Forelimb muscle (tissue), 1 donor: ENCODE results near the gene AATF. TPM values are rescaled to one million over a fixed set of nuclear protein-coding genes. Genes with fewer than 3 reads are reported as not detected.
"Not testable (repeated sequence)": the region's sequence is repeated elsewhere in the genome, so short reads cannot be mapped to it uniquely, and the experiment has no call there.

Experiments
- DNase-seq: peaks from one replicate; pipeline ENCODE4 v3.0.0-alpha.2; 2013; ENCODE audit warnings: low read depth
- polyA plus RNA-seq: library from polyadenylated mRNA; unstranded; fragments of 120-200 nt; gene quantifications from one replicate; pipeline ENCODE4 v1.2.1, GENCODE V29; 2013; ENCODE audit not compliant: insufficient read length

AATF gene
- polyA plus RNA-seq, 1 donor = 22.4 TPM

DNA sequence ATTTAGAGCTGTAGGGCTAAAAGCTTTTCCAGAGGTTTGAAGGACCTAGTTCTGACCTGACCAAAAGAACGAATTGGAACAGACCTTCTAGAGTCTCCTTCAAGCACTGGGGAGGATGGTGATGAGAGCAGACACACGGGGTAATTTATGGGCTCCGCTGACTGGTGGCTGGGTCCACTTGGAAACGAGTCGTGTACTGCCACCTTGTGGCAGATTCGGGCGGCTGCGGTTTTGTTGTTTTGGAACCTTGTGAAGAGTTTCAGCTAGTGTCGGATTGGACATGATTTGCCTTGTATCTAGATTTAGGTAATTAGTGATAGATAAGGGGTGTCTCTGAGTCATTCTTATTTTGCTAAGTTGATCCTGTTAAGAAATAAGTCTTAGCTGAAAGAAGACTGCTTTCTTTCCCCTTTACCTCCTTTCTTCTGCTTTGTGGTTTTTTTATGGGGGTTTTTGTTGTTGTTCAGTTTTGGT is 98.9 kb downstream of the AATF start:
- DNase-seq = peak; percentile 65

DNA sequence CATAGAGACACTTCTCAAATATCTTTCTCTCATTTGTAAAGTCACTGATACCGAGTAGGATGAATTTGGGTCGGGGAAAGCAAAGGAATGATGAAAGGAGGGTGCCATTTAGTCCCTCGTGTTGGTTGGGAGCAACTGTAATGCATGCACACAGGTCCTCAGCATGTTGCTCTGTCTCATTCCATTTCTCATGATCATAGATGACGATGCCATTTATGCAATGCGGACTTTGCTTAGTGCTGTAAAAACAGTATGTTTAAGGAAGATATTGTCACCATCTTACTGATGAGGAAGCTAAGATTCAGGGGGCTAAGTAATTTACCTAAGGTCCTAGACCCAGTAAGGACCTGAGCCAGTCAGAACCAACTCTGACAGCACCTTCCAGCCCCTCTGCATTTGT is 100.1 kb downstream of the AATF start:
- DNase-seq = no peak

DNA sequence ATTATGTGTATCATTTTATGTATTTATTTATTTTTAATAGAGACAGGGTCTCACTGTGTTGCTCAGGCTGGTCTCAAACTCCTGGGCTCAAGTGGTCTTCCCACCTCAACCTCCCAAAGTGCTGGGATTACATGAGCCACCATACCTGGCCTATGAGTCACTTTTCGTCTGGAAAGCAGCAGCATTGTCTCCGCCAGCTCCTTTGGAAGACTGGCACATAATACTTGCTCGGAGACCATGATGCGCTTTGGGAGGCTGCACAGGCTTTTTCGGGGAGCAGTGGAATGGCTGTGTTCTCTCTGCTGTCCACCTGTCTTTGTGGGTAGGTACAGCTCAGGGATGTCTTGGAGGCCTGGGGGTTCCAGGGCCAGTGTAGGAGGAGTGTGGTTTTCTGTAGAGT is 102.2 kb downstream of the AATF start:
- no peak for DNase-seq

DNA sequence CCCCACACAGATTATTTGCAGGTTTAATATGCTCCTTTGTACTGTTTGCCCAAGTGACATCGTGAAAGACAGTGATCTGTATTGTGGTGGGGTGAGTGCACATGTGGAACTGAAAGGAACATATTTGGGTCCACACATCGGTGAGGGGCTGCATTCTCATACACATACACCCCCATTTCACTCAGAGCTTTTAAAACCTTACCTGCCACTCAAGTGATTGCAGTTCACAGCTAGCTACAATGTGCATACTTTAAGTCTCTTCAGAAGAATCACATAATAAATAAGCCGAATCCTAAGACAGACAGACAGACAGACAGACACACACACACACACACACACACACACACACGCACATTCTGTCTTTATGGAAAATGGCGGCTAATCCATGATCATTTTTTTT is 102.6 kb downstream of the AATF start:
- no peak for DNase-seq

DNA sequence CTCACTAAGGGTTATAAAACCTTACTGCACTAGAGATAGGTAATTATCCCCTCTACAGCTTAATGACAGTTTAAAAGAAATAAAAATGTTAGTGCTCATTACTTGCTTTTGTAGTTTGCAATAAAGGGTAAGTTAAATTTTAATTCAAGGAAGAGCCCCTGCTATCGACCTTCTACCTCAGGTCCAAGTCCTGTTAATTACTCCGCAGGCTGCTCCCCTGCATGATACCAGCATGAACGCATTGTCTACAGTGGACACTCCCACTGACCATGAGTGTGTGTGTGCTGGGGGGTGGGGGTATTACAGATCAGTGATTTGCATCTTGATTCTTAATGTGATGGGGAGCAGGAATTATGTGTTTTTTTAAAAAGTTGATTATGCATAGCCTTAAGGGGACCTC is 103.1 kb downstream of the AATF start:
- DNase-seq = no peak

DNA sequence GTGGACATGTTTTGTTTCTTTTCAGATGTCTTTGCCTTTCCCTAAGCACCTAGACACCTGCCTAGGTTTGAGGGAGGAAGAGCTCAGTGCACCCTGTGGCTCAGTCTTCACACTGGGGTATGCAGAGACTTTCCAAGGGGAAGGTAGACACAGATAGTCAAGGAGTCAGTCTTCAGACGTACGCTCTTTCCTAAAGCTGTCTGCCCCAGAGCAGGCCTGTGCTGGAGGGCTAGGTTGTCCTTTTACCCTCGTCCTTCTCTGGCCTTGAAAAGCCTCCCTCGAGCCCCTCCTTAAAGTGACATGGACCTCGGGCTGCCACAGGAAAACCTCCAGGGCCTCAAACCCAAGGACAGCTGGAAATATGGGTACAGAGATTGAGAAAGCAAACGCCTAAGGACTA is 103.7 kb downstream of the AATF start:
- no peak for DNase-seq

DNA sequence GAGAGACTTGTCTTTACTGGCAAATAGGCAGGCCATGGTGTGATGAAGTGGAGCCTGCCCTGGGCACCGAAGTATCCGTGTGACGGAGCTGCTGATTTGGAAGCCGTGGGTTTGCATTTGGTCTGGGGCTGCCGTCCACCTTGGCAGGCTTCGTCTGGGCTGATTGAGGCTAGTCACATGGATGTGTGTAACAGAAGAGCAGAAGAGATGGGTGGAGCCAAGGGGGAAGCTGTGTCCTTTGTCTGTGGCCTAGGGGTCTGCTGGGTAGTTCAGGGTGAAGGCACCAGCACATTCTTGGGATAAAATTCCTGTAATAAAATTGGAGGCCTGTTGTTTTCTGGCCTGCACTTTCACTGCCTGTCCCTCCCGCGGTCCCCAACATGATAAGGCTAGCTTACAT is 106.1 kb downstream of the AATF start:
- no peak for DNase-seq

DNA sequence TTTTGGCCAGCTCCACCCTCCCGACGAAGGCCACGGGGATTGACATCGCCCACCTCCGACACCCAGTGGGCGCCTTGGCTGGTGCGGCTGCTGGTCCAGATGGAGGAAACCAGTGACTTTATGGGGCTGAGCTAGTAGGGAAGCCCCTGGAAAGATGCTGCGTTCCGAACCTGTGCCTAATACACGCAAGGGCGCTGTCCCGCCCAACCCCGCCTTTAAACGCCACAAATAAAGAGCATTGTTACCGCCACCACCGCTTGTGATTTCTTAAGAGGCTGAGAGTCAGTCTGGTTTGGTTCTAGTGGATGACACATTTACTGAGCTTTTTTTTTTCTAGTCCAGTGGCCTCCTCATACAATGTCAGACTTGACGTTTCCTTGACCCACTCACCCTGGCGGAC is 107.9 kb downstream of the AATF start:
- DNase-seq = no peak

DNA sequence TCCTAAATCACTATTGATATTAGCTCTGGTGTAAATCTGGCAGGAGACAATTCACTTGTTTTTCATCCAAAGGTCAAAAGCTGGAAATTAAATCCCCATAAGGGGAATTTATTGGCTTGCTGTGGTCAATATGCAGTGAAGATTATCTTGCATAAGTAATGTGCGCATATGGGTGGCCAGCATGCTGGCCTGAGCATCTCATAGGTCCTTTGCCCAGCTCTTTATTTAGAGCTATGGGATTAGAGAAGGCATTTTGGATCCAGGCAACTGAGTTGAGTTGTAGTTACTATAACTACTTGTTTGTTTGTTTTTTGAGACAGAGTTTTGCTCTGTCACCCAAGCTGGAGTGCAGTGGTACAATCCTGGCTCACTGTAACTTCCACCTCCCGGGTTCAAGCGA is 110.7 kb downstream of the AATF start:
- DNase-seq = no peak

DNA sequence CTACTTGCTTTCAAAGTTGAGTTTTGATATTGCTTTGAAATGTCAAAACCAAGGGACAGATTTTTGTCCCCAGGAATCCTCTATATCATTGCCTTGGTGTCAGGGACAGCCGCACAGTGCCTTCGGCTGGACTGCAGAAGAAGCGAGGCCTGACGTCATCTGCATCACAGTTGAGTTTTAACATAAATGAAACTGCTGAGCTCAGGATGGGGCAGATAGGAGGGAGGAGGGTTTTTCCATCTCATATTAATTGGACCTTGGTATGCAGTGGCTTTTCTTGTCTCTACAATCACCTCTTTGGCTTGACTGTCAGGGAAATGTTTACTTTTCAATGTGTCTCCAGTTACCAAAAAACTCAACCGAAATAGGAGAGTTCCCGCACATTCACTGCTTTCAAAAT is 111.3 kb downstream of the AATF start:
- DNase-seq = no peak

DNA sequence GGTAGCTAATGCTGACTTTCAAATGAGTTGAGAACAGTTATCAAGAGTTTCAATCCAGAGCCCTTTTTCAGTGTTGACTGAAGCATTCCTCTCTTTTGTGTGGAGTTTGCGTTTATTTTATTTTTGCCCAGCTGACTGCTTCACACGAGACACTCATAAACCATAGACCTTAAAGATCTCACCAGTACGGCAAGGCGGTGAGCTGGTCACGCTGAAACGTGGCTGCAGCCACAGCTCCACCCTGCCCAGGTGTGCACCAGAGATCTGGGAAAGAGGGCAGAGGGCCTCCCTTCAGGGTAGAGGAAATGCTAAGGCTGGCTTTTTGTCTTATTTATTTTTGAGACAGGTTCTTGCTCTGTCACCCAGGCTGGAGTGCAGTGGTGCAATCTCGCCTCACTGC is 112.2 kb downstream of the AATF start:
- DNase-seq = no peak

DNA sequence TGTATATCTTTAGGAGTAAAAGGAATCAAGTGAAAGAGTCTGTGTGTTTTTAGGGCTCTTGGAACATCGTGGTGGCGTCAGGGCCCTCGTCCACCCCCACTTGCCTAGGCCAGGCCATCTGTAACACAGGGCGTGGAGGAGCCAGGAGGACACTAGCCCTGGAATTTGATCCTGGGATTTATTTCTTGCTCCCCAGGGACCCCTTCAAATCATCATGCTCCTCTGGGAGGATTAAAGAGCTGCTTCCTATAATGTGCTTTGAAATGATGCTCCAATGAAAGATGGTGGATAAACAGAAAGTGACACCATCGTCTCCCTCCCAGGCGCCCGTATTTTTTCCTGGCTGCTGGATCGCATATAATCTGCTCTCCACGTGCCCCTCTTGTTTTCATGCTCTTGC is 113.3 kb downstream of the AATF start:
- no peak for DNase-seq

DNA sequence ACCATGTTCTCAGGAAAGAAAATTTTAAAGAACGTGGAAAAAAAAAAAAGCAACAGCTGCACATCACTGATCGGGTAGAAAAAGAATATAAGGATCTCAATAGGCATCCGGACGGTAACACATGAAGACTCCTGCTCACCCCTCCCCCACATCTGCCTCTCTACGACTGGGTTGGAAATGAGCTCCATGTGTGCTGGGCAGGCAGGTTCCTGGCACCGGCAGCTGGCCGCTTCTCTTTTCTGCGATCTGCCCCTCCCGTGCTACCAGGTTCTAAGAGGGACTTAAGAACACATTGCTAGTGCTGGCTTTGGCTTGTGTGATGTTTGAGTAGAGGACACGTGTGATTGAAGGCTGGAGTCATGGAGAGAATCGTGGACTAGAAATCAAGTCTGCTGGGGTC is 115.5 kb downstream of the AATF start:
- no peak for DNase-seq

DNA sequence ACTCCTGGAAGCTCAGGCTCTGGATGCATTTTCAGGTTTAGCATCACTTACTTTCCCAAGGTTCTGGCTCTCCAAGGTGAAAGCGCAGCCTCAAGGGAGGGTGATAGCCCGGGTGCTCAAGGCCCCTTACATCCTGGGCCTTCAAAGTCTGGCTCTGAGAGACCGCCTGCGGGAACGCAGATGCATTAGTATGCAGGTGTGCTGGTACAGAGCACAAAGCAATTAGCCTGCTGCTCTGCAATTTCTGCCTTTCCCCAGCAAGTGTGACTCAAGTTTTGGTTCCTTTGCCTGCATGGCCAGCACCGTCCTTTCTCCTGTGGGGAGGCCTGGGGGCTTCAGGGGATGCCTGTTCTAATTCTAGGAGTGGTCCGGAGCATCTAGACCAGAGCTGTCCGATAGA is 116.2 kb downstream of the AATF start:
- no peak for DNase-seq

DNA sequence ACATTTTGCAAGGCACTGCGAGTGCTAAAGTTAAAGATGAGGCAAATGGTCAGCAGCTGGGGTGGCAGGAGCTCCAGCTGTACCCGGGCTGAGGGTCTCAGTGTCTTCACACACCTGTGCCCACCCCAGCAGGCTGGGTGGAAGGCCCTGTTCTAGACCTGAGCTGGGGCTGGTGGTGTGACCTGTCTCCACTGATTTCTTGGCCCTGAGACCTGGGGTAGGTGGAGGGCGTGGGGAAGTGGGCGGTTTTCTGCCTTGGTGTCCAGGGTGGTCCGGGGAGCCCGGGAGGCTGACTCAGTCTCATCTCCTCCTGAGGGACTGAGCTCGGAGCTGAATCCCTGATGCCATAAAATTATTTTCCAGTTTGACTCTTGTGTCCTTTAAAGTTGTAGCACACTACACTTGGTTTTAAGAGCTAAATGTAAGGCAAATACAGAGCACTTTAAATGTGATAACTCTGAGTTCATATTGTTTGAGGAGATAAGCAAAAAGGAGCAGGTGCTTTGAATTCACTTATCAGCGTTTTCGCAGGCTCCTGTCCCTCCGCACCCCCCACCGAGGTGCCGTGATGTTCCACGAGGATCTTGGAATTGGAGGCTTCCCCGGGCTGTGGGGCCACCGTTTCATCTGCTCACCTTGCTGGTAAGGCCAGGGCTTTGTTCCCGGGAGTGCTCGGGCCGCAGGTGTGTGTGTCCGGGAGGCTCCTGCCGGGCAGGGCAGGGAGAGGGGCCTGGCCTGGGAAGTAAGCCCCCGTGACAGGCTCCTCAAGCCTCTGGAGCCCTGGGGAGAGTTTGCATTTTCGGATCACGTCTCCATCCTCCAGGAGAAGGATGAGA is 117.0 kb downstream of the AATF start:
- no peak for DNase-seq

DNA sequence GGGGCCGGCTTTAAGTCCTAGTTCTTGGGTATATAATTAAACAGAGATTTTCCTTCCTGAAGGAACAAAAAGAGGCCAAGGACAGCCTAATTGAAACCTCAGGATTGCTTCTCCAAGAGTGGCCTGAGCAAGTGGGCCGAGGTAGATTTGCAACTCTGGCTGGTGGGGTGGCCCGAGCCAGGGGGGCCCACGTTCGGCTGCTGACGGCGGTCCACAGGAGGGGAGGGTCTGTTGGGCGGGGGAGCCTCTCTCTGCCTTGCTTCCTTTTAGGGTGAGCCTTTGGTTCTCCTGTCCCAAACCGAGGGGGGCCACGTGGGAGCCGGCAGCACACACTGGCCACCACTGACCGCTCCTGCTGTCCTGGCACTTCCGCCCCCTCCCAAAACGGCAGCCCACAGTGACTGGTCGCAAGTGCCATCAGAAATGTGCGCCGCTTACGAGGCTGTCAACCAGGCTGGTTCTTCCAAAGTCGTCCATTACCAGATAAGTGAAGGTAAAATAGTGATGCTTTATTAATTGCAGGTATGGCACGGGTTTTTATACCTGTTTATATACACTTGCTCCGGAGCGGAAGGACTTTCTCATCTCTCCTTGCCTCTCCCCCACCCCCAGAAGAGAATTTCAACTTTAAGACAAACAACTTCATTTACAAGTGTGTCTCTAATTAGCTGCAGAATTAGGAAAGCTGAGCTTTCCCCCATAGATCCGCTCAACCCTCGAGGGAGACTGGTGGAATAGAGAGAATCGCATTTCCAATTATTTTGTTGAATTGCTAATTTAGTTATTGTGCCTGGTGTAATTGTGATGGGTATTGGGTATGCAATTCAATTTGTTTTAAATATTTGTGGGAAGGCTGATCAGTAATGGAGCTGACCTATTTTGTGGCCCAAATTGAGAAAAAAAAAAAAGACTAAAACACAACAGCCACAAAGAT is 117.8 kb downstream of the AATF start:
- no peak for DNase-seq

DNA sequence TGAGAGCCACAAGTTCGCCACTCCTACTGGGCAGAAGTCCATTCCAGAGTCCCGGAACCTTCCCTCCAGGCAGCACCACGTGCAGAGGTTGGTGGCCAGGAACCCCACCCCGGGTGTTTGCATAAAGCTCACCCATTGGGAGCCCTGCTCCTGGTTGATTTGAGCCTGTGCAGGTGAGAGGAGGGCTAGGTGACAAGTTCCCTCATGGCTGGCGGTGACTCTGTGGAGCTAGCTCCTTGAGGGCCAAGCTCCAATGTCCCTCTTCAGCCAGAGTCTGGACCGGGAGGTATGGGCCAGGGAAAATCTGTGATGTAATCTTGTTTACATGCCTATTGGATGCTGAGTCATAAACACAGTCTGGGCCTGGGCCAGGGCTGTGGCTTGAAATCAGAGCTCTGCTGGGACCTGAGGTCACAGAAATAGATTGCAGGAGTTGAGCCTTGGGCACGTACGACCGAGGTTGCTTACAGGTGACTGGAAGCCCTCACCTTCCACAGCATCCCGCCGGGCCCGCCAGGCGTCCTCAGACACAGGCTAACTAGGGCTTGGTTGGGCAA is 118.9 kb downstream of the AATF start:
- DNase-seq = no peak

DNA sequence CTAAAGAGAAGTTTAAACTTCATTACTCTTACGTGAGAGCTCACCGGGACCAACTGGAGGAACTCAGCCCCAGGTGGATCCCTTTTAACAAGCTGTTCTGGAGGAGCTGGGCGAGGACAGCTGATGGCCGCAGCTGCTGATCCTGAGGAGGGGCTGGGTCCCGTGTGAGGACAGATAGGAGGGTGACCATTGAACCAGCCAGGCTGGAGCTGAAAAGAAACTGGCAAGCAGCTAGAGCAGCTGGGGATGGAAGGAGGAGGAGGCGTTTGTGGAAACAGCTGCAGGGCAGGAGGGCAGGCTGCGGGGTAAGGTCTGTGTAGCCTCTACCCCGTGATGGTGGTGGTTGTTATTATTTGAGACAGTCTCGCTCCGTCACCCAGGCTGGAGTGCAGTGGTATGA is 119.5 kb downstream of the AATF start:
- no peak for DNase-seq

DNA sequence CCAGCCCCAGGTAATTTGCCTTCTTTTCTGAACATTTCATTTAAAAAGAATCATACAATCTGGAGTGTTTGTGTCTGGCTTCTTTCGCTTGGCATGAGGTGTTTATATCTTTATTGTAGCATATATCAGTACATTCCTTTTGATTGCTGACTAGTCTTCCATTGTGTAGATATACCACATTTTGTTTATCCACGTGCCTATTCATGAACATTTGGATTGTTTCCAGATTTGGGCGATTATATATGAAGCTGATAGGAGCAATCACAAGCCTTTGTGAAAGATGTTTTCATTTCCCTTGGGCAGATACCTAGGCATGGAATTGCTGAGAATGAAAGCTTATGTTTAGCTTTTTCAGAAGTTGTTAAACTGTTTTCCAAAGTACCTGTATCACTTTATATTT is 120.3 kb downstream of the AATF start:
- DNase-seq = no peak

DNA sequence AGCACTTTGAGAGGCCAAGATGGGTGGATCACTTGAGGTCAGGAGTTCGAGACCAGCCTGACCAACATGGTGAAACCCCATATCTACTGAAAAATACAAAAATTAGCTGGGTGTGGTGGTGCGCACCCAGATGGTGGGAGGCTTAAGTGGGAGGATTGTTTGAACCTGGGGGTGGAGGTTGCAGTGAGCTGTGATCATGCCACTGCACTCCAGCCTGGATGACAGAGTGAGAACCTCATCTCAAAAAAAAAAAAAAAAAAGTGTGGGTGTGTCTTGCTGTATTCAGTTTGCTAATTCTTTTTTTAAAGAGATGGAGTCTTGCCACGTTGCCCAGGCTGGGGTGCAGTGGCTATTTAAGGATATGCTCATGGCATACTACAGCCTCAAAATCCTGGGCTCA is 124.7 kb downstream of the AATF start:
- not testable (repeated sequence) for DNase-seq

DNA sequence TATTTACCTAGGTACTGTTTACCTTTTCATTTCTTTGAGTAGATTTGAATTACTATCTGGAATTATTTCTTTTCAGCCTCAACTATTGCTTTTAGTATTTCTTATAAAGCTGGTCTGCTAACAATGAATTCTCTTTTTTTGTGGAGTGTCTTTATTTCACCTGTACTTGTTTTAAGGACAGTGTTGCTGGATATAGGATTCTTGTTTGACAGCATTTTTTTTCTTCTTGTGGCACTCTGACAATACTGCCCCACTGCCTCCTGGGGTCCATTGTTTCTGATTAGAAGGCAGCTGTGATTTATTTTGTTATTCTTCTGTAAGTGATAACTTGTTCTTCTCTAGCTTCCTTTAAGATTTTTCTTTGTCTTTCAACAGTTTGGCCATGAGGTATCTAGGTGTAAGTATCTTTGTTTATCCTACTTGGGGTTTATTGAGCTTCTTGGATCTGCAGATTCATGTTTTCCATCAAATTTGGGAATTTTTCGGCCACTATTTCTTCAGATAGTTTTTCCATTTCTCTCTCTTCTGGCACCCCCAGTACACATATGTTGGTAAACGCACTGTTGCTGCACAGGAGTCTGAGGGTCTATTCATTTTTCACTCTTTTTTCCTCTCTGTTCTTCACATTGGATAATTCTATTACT is 130.4 kb downstream of the AATF start:
- DNase-seq = no peak

DNA sequence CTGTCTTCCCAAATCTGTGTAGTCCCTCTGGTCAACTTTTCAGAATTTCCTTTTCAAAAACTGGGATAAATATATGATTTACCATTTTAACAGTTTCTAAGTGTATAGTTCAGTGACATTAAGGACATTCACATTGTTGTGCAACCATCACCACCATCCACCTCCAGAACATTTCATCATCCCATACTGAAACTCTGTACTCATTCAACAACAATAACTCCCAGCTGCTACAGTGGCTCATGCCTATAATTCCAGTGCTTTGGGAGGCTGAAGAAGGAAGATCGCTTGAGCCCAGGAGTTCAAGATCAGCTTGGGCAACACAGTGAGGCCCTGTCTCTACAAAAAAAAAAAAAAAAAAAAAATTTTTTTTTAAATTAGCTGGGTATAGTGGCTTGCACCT is 131.0 kb downstream of the AATF start:
- no peak for DNase-seq
